GM12878 (cell line): Measurements from ENCODE around the gene CDH4. TPM values are rescaled to one million over a fixed set of nuclear protein-coding genes. Genes with fewer than 3 reads are reported as not detected.

Experiments used
- ATAC-seq: fragments of 200-7000 bp; cut with Tn5 transposase; 3 replicates; pipeline ENCODE4 v1.9.1; 2020; ENCODE audit warnings: mild to moderate bottlenecking, moderate library complexity
- BruUV-seq: library from RNA; stranded (reverse); fragments of 400-500 nt; replicated peaks from 2 replicates; lab custom pipeline; 2021; lab: Mats Ljungman, UMichigan
- CTCF ChIA-PET: fragments of 300-600 bp; sonication (Branson Sonifier 250); formaldehyde crosslinking; extraction: SDS; loops from one replicate; lab custom pipeline; 2021; ENCODE audit warnings: inconsistent platforms; lab: Yijun Ruan, JAX
- POLR2A ChIA-PET: fragments of 350-600 bp; formaldehyde crosslinking; extraction: SDS; loops from one replicate; lab custom pipeline; 2021; ENCODE audit warnings: inconsistent platforms; lab: Charles Lee
- RAD21 ChIA-PET: fragments of 300-600 bp; sonication (Branson Sonifier 250); formaldehyde crosslinking; loops from one replicate; lab custom pipeline; 2023; ENCODE audit warnings: antibody characterized with exemption; ENCODE audit not compliant: unreplicated experiment; lab: Charles Lee
- SMC1A ChIA-PET: fragments of 300-600 bp; sonication (Branson Sonifier 250); formaldehyde crosslinking; loops from one replicate; lab custom pipeline; 2023; ENCODE audit not compliant: unreplicated experiment, uncharacterized antibody; lab: Charles Lee
- DNase-seq: peaks from one replicate; pipeline ENCODE4 v3.0.0-alpha.2; 2011; ENCODE audit warnings: low read depth, low spot score
- FAIRE-seq: peaks from 3 replicates; lab custom pipeline; 2011; peaks lifted over from hg19 to GRCh38; lab: Jason Lieb, UNC
- H2AFZ ChIP-seq: 2 replicates; pipeline ENCODE4 v1.6.0; 2011; ENCODE audit warnings: low read depth, low read length, control low read depth; ENCODE audit not compliant: control insufficient read depth
- H3K27ac ChIP-seq: 2 replicates; pipeline ENCODE4 v1.5.1; 2011; ENCODE audit warnings: control low read depth; ENCODE audit not compliant: control insufficient read depth, insufficient read depth
- H3K27me3 ChIP-seq, 2 experiments: replicated peaks in 1 of 2; 2 replicates each; pipeline versions ENCODE4 v1.6.0 to v1.6.1; 2011; ENCODE audit warnings: low read length in 1 of 2; ENCODE audit not compliant: control insufficient read depth in 2 of 2, insufficient read depth in 2 of 2
- H3K36me3 ChIP-seq, 2 experiments: 2 replicates each; pipeline ENCODE4 v1.5.1; 2011; ENCODE audit warnings: low read length in 1 of 2; ENCODE audit not compliant: control insufficient read depth in 2 of 2, insufficient read depth in 2 of 2
- H3K4me1 ChIP-seq: 2 replicates; pipeline ENCODE4 v1.6.1; 2011; ENCODE audit warnings: mild to moderate bottlenecking, low read length, moderate library complexity, mixed read lengths; ENCODE audit not compliant: control insufficient read depth, insufficient read depth
- H3K4me2 ChIP-seq: 2 replicates; pipeline ENCODE4 v1.6.0; 2011; ENCODE audit warnings: control low read depth; ENCODE audit not compliant: control insufficient read depth, insufficient read depth
- H3K4me3 ChIP-seq: fragments of 200-600 bp; sonication (generic); 2 replicates; pipeline ENCODE4 v1.5.1; 2016
- H3K79me2 ChIP-seq: 2 replicates; pipeline ENCODE4 v1.6.0; 2011; ENCODE audit warnings: low read length; ENCODE audit not compliant: control insufficient read depth, insufficient read depth
- H3K9ac ChIP-seq: 2 replicates; pipeline ENCODE4 v1.8.0; 2011; ENCODE audit warnings: low read length, control low read depth, mixed read lengths; ENCODE audit not compliant: control insufficient read depth, insufficient read depth
- H3K9me3 ChIP-seq: replicated peaks from 3 replicates; pipeline ENCODE4 v1.5.1; 2011; ENCODE audit warnings: mild to moderate bottlenecking, low read length; ENCODE audit not compliant: control insufficient read depth, insufficient read depth
- H4K20me1 ChIP-seq: 2 replicates; pipeline ENCODE4 v1.6.0; 2011; ENCODE audit not compliant: control insufficient read depth, insufficient read depth
- ATF2 ChIP-seq: IDR thresholded peaks from 2 replicates; pipeline ENCODE4 v1.6.1; 2012; ENCODE audit warnings: low read length, inconsistent platforms
- ATF3 ChIP-seq: IDR thresholded peaks from 2 replicates; pipeline ENCODE4 v1.6.1; 2011; ENCODE audit warnings: low read depth, mild to moderate bottlenecking, low read length, moderate library complexity, borderline replicate concordance; ENCODE audit errors: extremely low read depth
- KAT2A ChIP-seq: conservative IDR thresholded peaks from 2 replicates; pipeline ENCODE4 v1.6.1; 2011; ENCODE audit warnings: low read depth, low read length; ENCODE audit not compliant: control insufficient read depth
- MAX ChIP-seq: IDR thresholded peaks from 2 replicates; pipeline ENCODE4 v1.6.1; 2012; ENCODE audit warnings: low read depth, low read length, improper control_type of control experiment
- NBN ChIP-seq: fragments of 450-650 bp; IDR thresholded peaks from 2 replicates; pipeline ENCODE4 v1.6.1; 2016
- PML ChIP-seq: IDR thresholded peaks from 2 replicates; pipeline ENCODE4 v1.6.1; 2012; ENCODE audit warnings: low read length, inconsistent platforms
- WGBS: methylation state at CpG from one replicate; pipeline ENCODE4 v1.1.6; 2016; ENCODE audit warnings: low lambda C conversion rate; ENCODE audit not compliant: insufficient replicate concordance, insufficient coverage; ENCODE audit errors: missing lambda C conversion rate; 5-methylcytosine and 5-hydroxymethylcytosine counted together
- in situ Hi-C: fragments of 300-500 bp; cut with MboI; formaldehyde crosslinking; loops from 9 replicates; pipeline ENCODE4 v1.14.3; 2018; ENCODE audit warnings: mixed read lengths
- intact Hi-C: fragments of 100-400 bp; cut with micrococcal nuclease; formaldehyde crosslinking; loops from one replicate; pipeline ENCODE4 v1.14.2; 2022; ENCODE audit not compliant: unreplicated experiment
- polyA plus RNA-seq, 11 experiments: library from polyadenylated mRNA; depleted of rRNA in 4 of 11; unstranded in 6 of 11; stranded (reverse) in 5 of 11; fragments of >200 nt; fragmentation: Nextera tagmentation in 4 of 11; fragmentation: Illumina TruSeq in 1 of 11; extraction: Ambion mirVana in 4 of 11; extraction: Trizol in 1 of 11; gene quantifications; 1 replicate in 1 of 11; 2 replicates in 10 of 11; pipeline versions ENCODE4 v1.2.1 to v1.2.3, GENCODE V29; 2011 to 2016; ENCODE audit warnings: inconsistent platforms in 2 of 11, missing spikeins in 2 of 11, low read depth in 1 of 11
- total RNA-seq, 4 experiments: library from RNA; depleted of rRNA in 3 of 4; stranded (reverse); fragments of >200 nt in 3 of 4; fragmentation: Illumina TruSeq in 1 of 4; extraction: Trizol in 1 of 4; gene quantifications; 2 replicates each; pipeline versions ENCODE4 v1.2.1 to v1.2.3, GENCODE V29; 2013 to 2021

CDH4 gene
- total and polyA plus RNA-seq, 10 of the 15 experiments (the other 5 are each of a cell fraction or from before 2014, with no cell fraction given) = not detected

DNA sequence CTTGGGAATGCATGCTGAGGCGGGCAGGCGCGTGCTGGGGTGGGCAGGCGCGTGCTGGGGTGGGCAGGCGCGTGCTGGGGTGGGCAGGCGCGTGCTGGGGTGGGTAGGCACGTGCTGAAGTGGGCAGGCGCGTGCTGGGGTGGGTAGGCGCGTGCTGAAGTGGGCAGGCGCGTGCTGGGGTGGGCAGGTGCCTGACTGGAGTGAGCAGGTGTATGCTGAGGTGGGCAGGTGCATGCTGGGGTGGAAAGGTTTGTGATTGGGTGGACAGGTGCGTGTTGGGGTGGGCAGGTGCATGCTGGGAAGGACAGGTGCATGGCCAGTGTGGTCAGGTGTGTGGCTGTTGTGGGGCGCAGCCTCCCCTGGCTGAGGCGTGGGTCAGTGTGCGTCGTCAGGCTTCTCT lies 404.1 kb downstream of the CDH4 start (continued):
- TF ChIP-seq NBN (no peak), ATF2 (no peak), KAT2A (no peak), ATF3 (no peak)

DNA sequence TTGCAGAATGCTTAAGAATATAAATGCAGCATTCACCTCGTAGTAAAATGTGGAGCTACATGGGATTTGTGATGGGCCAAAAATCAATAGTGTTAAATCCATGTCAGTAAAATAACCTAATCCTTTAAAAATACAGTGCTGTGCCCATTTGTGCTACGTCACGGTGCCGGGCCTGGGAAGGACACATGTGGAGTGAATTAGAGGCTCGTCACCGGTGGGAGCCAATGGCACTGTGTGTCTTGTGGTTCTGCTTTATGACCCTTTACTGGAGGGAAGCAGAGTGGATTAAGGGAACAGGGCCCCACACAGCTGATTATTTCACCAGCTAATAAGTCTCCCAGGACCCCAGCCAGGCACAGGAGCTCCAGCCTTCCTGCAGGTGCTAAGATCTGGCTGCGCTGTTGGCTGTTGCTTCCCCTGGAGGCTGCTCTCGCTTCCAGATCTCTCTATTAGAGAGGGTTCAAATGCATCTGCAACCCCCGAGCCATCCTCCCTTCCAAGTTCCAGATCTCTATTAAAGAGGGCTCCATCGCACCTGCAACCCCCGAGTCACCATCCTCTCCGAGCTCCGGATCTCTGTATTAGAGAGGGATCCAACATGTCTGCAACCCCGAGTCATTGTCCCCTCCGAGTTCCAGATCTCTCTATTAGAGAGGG lies 405.8 kb downstream of the CDH4 start:
- H4K20me1 ChIP-seq = no peaks in the 10 kb centered on the region
- H3K9me3 ChIP-seq = no peaks in the 10 kb centered on the region
- SMC1A ChIA-PET = no interaction called here
- CTCF ChIA-PET = no interaction called here
- H3K27me3 ChIP-seq = no peaks in the 10 kb centered on the region
- DNase-seq = no peak
- in situ Hi-C loops (no loop called here), intact Hi-C loops (no loop called here)
- ATAC-seq = no peak
- no peaks in the 10 kb centered on the region for H3K36me3 ChIP-seq
- no peak overlapping the region for H2AFZ ChIP-seq
- no TSS peak for BruUV-seq
- H3K4me1 ChIP-seq = no peaks in the 10 kb centered on the region
- H3K4me3 ChIP-seq = no peak overlapping the region
- POLR2A ChIA-PET = no interaction called here
- TF ChIP-seq PML (no peak), MAX (no peak)
- no peak overlapping the region for H3K4me2 ChIP-seq
- H3K79me2 ChIP-seq = no peaks in the 10 kb centered on the region
- RAD21 ChIA-PET = no interaction called here
- 28% methylated on average over 15 of the region's 15 CpGs for WGBS
- no peak overlapping the region for H3K9ac ChIP-seq
- H3K27ac ChIP-seq = no peak overlapping the region
- no peak for FAIRE-seq
